ENCODE data around the gene UBTF. TPM values are rescaled to one million over a fixed set of nuclear protein-coding genes. Genes with fewer than 3 reads are reported as not detected.

Gene UBTF
- total and polyA plus RNA-seq, 3 experiments from 2014 or later: 78.0 to 199 (median 186) TPM

DNA sequence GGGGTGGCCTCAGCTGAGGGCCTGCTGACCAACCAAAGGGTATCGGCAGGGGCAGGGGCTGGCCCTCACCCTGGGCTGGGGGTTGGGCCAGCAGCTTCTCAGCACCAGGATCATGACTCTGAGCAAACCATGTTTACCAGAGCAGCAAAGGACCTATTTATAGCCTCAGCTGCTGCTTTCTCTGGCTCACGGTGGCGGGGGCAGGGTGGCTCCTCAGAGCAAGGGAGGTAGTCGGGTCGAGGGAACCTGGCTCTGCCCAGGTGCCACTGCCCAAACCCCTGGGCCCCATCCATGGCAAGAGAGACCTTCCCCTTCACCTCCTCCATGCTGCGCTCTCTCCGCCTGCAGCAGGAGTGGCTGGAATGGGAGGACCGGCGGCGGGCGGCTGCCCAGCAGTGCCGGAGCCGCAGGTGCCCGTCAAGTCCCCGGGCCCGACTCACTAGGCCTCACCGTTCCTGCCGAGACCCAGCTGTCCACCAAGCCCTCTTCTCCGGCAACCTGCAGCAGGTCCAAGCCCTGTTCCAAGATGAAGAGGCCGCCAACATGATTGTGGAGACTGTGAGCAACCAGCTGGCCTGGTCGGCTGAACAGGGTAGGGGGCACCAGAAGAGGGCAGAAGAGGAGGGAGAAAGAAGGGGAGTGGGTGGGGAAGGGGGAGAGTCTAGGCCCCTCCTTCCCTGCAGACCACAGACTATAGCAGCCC lies 48.8 kb downstream of the UBTF start, which contains the start of gene ASB16:
Gene ASB16 (plus strand): TSS at position 206 of the 703 bp plus-strand sequence. CDS start 86 bp downstream, at position 292.
- Mint-ChIP-seq H3K27me3 (peaks cover 0 to 1% of the 10 kb centered on the region in 2 donors), H3K4me1 (peaks cover 4 to 9% (median 8%) of the 10 kb centered on the region in 3 donors), H3K27ac (peak within 1 kb of the TSS in 3 of 8 donors; percentile 23 to 57 (median 47)), H3K4me3 (no peak within 1 kb of the TSS), H3K36me3 (peaks cover 0 to 7% (median under 1%) of the 10 kb centered on the region in 3 donors), H3K9me3 (no peaks in the 10 kb centered on the region)
- POLR2A ChIA-PET: no interaction called here
- Histone ChIP-seq H3K4me1 (ENCODE audit: insufficient read depth, low read length) (peaks cover 7% of the 10 kb centered on the region), H3K36me3 (ENCODE audit: insufficient read depth, low read length) (no peaks in the 10 kb centered on the region), H3K4me3 (ENCODE audit: low read length) (no peak within 1 kb of the TSS), H3K9me3 (ENCODE audit: low read length) (no peaks in the 10 kb centered on the region), H3K27ac (ENCODE audit: low read depth, low read length) (no peak within 1 kb of the TSS), H3K27me3 (ENCODE audit: insufficient read depth, low read length, poor library complexity, severe bottlenecking) (no peaks in the 10 kb centered on the region)
- DNase-seq: no peak
- CTCF ChIA-PET: interaction anchor here (1.5 kb wide), 1 partner anchor 27 kb away, joined by 4 read pairs; no protein-coding TSS in a partner anchor

- Mint-ChIP-seq H3K9me3 (no peaks in the 10 kb centered on the region), H3K36me3 (peaks cover 0 to 3% (median 0%) of the 10 kb centered on the region in 3 donors), H3K4me3 (no peak overlapping the region), H3K27ac (peak overlapping the region in 2 of 8 donors; percentile 23 to 47), H3K27me3 (peaks cover 0 to 1% of the 10 kb centered on the region in 2 donors), H3K4me1 (peaks cover 4 to 9% (median 8%) of the 10 kb centered on the region in 3 donors)
- ChIA-PET CTCF (no interaction called here), POLR2A (no interaction called here)
- no peaks in the 10 kb centered on the region for H3K9me3 ChIP-seq (ENCODE audit: low read length)
- no peak overlapping the region for H3K4me3 ChIP-seq (ENCODE audit: low read length)
- DNase-seq: no peak
- H3K36me3 ChIP-seq (ENCODE audit: insufficient read depth, low read length): no peaks in the 10 kb centered on the region
- no peak overlapping the region for H3K27ac ChIP-seq (ENCODE audit: low read depth, low read length)
- no peaks in the 10 kb centered on the region for H3K27me3 ChIP-seq (ENCODE audit: insufficient read depth, low read length, poor library complexity, severe bottlenecking)
- peaks cover 7% of the 10 kb centered on the region for H3K4me1 ChIP-seq (ENCODE audit: insufficient read depth, low read length)
Measured at GRCh38 chr17:44170135-44170498, 49.4 kb downstream of the UBTF start.

GRCh38 chr17:44167181-44167861 lies 52.2 kb downstream of the UBTF start:
- ChIA-PET CTCF (interaction anchor here (0.9 to 1.0 kb wide), 2 partner anchors 8 to 28 kb away, joined by 3 read pairs; no protein-coding TSS in a partner anchor), POLR2A (interaction anchor here (0.8 kb wide), 1 partner anchor 18 kb away, joined by 3 read pairs; no protein-coding TSS in a partner anchor)
- Histone ChIP-seq H3K9me3 (ENCODE audit: low read length) (no peaks in the 10 kb centered on the region), H3K36me3 (ENCODE audit: insufficient read depth, low read length) (no peaks in the 10 kb centered on the region), H3K27me3 (ENCODE audit: insufficient read depth, low read length, poor library complexity, severe bottlenecking) (no peaks in the 10 kb centered on the region), H3K27ac (ENCODE audit: low read depth, low read length) (no peak overlapping the region), H3K4me1 (ENCODE audit: insufficient read depth, low read length) (peaks cover 7% of the 10 kb centered on the region), H3K4me3 (ENCODE audit: low read length) (no peak overlapping the region)
- Mint-ChIP-seq H3K36me3 (no peaks in the 10 kb centered on the region), H3K9me3 (no peaks in the 10 kb centered on the region), H3K27ac (no peak overlapping the region), H3K4me3 (no peak overlapping the region), H3K27me3 (peaks cover 0 to 1% of the 10 kb centered on the region in 2 donors), H3K4me1 (peaks cover 4 to 9% (median 8%) of the 10 kb centered on the region in 3 donors)
- DNase-seq: no peak

GRCh38 chr17:44164476-44164875 lies 55.0 kb downstream of the UBTF start:
- Histone ChIP-seq H3K9me3 (ENCODE audit: low read length) (no peaks in the 10 kb centered on the region), H3K27me3 (ENCODE audit: insufficient read depth, low read length, poor library complexity, severe bottlenecking) (no peaks in the 10 kb centered on the region), H3K4me3 (ENCODE audit: low read length) (no peak overlapping the region), H3K4me1 (ENCODE audit: insufficient read depth, low read length) (peaks cover 7% of the 10 kb centered on the region), H3K27ac (ENCODE audit: low read depth, low read length) (no peak overlapping the region), H3K36me3 (ENCODE audit: insufficient read depth, low read length) (no peaks in the 10 kb centered on the region)
- H3K4me1 Mint-ChIP-seq: peaks cover 4 to 11% (median 9%) of the 10 kb centered on the region in 3 donors
- no peak overlapping the region for H3K27ac Mint-ChIP-seq
- DNase-seq: no peak
- no peak overlapping the region for H3K4me3 Mint-ChIP-seq
- H3K27me3 Mint-ChIP-seq: no peaks in the 10 kb centered on the region
- CTCF ChIA-PET: no interaction called here
- POLR2A ChIA-PET: no interaction called here
- no peaks in the 10 kb centered on the region for H3K9me3 Mint-ChIP-seq
- H3K36me3 Mint-ChIP-seq: no peaks in the 10 kb centered on the region

DNA sequence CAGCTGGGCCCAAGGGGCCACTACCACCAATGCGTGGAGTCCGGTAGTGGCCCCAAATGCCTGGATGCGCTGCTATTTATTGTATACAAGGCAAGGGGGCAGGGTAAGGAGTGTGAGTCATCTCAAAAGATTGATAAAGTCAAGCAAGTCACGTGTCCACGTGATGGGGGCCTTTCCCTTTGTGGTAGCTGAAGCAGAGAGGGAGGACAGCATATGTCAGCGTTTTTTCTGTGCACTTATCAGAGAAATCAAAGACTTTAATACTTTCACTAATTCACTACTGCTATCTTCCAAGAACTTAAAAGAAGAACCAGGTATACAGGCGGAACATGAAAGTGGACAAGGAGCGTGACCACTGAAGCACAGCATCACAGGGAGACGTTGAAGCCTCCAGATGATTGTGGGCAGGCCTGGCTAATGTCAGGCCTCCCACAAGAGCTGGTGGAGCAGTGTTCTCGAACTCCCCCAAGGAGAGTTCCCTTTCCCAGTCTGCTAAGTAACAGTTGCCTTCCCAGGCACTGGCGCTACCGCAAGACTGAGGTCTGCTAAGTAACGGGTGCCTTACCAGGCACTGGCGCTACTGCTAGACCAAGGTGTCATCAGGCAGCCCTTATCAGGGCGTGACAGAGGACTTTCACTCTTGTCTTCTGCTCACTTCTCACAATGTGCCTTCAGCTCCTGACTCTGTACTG lies 59.8 kb downstream of the UBTF start:
- CTCF ChIA-PET: interaction anchor here (0.6 to 0.7 kb wide), 2 partner anchors 10 to 16 kb away, joined by 3 to 4 read pairs; no protein-coding TSS in a partner anchor
- H3K9me3 Mint-ChIP-seq: no peaks in the 10 kb centered on the region

GRCh38 chr17:44155488-44155887 lies 64.0 kb downstream of the UBTF start:
- H3K36me3 ChIP-seq (ENCODE audit: insufficient read depth, low read length): no peaks in the 10 kb centered on the region
- H3K27ac ChIP-seq (ENCODE audit: low read depth, low read length): no peak overlapping the region
- H3K4me1 ChIP-seq (ENCODE audit: insufficient read depth, low read length): no peaks in the 10 kb centered on the region
- no peaks in the 10 kb centered on the region for H3K9me3 ChIP-seq (ENCODE audit: low read length)
- POLR2A ChIA-PET: no interaction called here
- DNase-seq: no peak
- Mint-ChIP-seq H3K27ac (peak overlapping the region in 1 of 8 donors; percentile 38), H3K4me3 (no peak overlapping the region), H3K4me1 (peaks cover 0 to 5% (median 0%) of the 10 kb centered on the region in 3 donors), H3K9me3 (no peaks in the 10 kb centered on the region), H3K27me3 (no peaks in the 10 kb centered on the region), H3K36me3 (no peaks in the 10 kb centered on the region)
- H3K27me3 ChIP-seq (ENCODE audit: insufficient read depth, low read length, poor library complexity, severe bottlenecking): no peaks in the 10 kb centered on the region
- CTCF ChIA-PET: no interaction called here
- no peak overlapping the region for H3K4me3 ChIP-seq (ENCODE audit: low read length)

More for the DNA sequence above, 59.8 kb downstream of the UBTF start:
- no peaks in the 10 kb centered on the region for H3K27me3 ChIP-seq (ENCODE audit: insufficient read depth, low read length, poor library complexity, severe bottlenecking)
- no peak overlapping the region for H3K4me3 ChIP-seq (ENCODE audit: low read length)
- no peaks in the 10 kb centered on the region for H3K36me3 ChIP-seq (ENCODE audit: insufficient read depth, low read length)
- Mint-ChIP-seq H3K4me3 (no peak overlapping the region), H3K27ac (peak overlapping the region in 1 of 8 donors; percentile 24), H3K36me3 (no peaks in the 10 kb centered on the region), H3K4me1 (peaks cover 0 to 5% (median 0%) of the 10 kb centered on the region in 3 donors), H3K27me3 (no peaks in the 10 kb centered on the region)
- no peaks in the 10 kb centered on the region for H3K9me3 ChIP-seq (ENCODE audit: low read length)
- POLR2A ChIA-PET: no interaction called here
- DNase-seq: peak in 1 of 5 donors; percentile 29
- no peak overlapping the region for H3K27ac ChIP-seq (ENCODE audit: low read depth, low read length)
- no peaks in the 10 kb centered on the region for H3K4me1 ChIP-seq (ENCODE audit: insufficient read depth, low read length)
